ENCODE results near the gene TMSB10.

The TMSB10 gene

DNA sequence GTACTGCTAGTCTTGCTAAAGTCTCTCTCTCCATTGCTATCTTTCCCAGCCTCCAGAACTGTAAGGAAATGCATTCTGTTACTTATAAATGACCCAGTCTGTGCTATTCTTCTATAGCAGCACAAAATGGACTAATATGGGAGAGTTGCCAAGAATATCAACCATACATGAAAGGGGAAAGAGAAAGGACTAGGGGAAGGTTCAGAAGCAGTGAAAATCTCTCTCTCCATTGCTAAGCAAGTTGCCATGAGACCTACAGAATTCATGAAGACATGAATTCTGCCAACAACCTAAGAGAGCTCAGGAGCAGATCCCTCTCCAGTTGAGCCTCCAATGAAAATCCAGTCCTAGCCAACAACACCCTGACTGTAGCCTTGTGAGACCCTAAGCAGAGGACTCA is 21.0 kb upstream of the TMSB10 start:
- H3K36me3 ChIP-seq (ENCODE audit: insufficient read depth, low read length): no peaks in the 10 kb centered on the region
- peaks cover 7% of the 10 kb centered on the region; the same call in 1 of the 2 replicates for H3K4me1 ChIP-seq (ENCODE audit: insufficient read depth, low read length)
- no peak overlapping the region for H3K9ac ChIP-seq (ENCODE audit: low read depth, low read length)
- H3K9me3 ChIP-seq (ENCODE audit: control insufficient read depth, insufficient read depth, low read length): no peaks in the 10 kb centered on the region

DNA sequence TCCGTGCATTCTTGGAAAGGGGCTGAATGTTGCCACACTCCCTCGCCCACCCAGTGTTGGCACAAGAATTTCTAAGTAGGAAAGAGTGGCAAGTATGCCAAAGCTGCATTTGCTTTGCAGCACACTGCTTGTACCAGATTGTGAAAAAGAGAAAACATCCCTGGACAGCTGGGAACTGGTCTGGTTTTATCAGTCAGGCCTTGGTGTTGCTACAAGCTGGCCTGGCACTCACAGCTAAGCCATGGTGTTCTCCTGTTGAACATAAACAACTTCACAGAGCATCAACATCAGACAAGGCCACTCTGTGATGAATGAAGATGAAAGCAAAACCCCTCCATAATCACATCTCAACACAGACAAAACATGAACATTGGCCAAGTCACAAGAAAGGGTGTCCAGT is 20.3 kb upstream of the TMSB10 start:
- Histone ChIP-seq H3K36me3 (ENCODE audit: insufficient read depth, low read length) (no peaks in the 10 kb centered on the region), H3K9ac (ENCODE audit: low read depth, low read length) (no peak overlapping the region), H3K4me1 (ENCODE audit: insufficient read depth, low read length) (peaks cover 7% of the 10 kb centered on the region; the same call in 1 of the 2 replicates), H3K9me3 (ENCODE audit: control insufficient read depth, insufficient read depth, low read length) (no peaks in the 10 kb centered on the region)

DNA sequence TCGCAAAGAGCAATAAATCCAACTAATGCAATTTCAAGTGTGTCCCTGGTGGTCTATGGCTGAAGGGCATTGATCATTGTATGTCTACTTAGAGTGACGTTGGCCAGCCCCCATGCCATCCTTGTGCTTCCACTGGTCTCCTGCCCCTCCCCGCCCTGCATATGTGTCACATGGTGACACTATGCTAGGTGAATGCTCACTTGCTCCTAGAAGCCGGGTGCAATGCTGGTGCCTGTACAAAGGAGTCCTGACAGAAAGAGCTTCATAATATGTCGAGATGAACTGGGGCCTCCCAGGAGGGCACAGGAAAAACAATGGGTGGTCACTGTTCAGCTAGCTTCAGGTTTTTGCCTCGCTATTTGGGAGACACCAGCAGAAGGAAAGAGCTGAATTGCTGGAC is 18.7 kb upstream of the TMSB10 start:
- Histone ChIP-seq H3K9ac (ENCODE audit: low read depth, low read length) (no peak overlapping the region), H3K36me3 (ENCODE audit: insufficient read depth, low read length) (no peaks in the 10 kb centered on the region), H3K4me1 (ENCODE audit: insufficient read depth, low read length) (peaks cover 7% of the 10 kb centered on the region; the same call in 1 of the 2 replicates)

DNA sequence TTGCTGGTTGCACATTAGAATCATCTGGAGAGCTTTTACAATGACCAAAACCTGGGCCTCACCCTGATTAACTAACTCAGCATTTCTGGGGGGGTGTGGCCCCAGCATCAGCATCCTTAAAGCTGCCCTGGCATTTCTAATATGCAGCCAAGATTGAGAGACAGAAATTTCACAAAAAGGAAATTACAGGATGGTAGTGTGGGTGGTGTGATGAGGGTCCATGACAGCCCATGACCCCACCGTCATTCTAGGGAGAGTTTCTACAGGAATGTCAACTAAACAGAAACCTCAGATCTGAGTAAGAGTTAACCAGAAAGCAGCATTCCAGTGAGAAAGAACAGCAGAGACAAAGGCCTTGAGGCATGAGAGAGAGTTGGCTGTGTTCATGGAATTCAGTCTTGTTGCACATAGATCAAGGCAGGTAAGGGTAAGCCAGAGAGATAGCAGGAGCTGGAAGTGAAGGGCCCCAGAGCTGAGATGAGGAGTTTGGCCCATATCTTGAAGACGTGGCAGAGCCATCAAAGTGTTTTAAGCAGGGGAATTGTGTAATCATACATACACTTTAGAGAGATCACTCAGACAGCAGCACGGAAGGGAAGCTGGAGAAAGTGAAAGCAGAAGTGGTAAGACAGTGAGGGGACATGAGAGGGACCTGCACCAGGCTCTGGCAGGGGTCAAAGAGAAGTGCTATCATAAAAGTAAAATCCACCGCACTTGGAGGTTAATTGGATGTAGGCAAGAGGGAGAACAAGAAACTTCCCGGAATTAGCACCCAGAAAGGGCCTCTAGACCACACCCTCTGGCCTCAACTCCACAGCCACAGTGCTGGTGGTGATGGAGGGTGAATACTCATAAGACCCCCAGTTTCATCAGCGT is 16.8 kb upstream of the TMSB10 start:
- no peaks in the 10 kb centered on the region for H3K9me3 ChIP-seq (ENCODE audit: control insufficient read depth, insufficient read depth, low read length)
- no peaks in the 10 kb centered on the region for H3K36me3 ChIP-seq (ENCODE audit: insufficient read depth, low read length)
- H3K4me1 ChIP-seq (ENCODE audit: insufficient read depth, low read length): 0 out of 2 replicates have a peak, but pooled peaks cover 7% of the 10 kb centered on the region
- H3K9ac ChIP-seq (ENCODE audit: low read depth, low read length): no peak overlapping the region

More for the DNA sequence above, 18.7 kb upstream of the TMSB10 start:
- H3K9me3 ChIP-seq (ENCODE audit: control insufficient read depth, insufficient read depth, low read length): no peaks in the 10 kb centered on the region

DNA sequence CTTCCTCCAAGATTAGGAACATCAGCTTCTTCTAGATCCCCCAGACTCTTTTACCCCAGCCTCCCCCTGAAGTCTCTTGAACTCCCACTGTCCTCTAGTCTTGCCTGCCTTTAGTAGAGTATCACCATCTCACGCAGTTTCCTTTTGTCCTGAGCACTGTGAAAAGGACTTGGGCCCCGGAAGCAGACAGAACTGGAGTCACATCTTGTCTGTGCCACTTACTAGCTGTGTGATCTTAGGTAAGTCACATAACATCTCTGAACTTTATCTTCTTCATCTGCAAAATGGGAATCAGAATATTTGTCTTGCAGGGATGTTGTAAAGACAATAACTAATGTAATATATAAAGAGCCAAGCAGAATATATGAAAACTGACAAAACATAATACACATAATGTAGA is 16.1 kb upstream of the TMSB10 start:
- Histone ChIP-seq H3K4me1 (ENCODE audit: insufficient read depth, low read length) (peaks cover 9% of the 10 kb centered on the region; the same call in 1 of the 2 replicates), H3K36me3 (ENCODE audit: insufficient read depth, low read length) (no peaks in the 10 kb centered on the region), H3K9ac (ENCODE audit: low read depth, low read length) (no peak overlapping the region), H3K9me3 (ENCODE audit: control insufficient read depth, insufficient read depth, low read length) (no peaks in the 10 kb centered on the region)

DNA sequence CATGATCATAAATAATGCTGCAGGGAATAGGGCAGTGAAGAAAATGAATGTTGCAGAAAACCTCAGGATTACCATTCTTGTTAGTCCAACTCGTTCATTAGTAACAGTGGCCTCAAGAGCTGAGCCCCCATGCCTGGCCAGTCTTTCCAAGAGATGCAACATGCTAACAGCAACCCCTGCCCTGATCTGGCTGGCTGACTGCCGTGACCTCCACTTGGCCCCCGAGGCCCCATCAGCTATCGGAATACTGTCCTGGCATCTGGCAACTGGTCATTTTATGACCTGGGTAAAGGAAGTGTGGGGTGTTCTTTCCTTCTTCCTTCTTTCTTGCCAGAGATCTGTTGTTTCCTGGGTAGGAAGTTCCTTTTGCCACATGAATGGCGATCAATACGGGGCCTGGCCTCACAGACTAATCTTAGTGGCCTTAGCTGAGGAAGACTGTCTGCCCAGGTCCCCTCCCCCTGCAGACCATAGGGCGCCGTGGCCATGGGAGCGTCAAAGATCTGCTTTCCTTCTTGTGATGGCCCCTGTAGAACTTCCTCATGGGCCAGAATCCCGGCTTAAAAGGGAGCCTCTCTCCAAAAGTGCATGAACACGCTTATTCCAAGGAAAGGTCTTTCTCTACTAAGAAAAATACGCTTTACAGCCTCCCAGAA is 14.0 kb upstream of the TMSB10 start:
- H3K9ac ChIP-seq (ENCODE audit: low read depth, low read length): no peak overlapping the region
- no peaks in the 10 kb centered on the region for H3K36me3 ChIP-seq (ENCODE audit: insufficient read depth, low read length)
- H3K9me3 ChIP-seq (ENCODE audit: control insufficient read depth, insufficient read depth, low read length): no peaks in the 10 kb centered on the region
- peaks cover 20% of the 10 kb centered on the region for H3K4me1 ChIP-seq (ENCODE audit: insufficient read depth, low read length)

DNA sequence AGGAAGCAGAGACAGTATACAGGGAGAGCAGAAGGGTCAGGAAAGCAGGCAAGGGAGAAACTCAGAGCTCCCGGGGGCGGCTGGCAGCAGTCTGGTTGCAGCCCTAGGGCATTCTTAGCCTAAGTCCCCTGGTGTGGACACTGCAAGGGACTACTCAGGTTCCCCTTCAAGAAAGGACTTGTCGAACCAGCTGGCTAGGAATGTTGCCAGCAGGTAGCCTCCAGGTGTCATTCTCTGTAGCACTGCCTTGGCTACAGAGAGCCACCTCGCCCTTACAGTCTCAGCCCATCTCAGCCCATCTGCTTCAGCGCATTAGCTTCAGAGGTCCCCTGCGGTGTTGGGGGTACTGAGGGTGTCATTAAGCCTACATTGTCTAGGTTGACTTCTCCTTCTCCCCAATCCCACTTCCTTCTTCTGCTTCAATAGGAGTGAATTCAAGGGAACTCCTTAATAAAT is 11.3 kb upstream of the TMSB10 start:
- no peaks in the 10 kb centered on the region for H3K36me3 ChIP-seq (ENCODE audit: insufficient read depth, low read length)
- H3K9me3 ChIP-seq (ENCODE audit: control insufficient read depth, insufficient read depth, low read length): no peaks in the 10 kb centered on the region
- H3K4me1 ChIP-seq (ENCODE audit: insufficient read depth, low read length): peaks cover 18% of the 10 kb centered on the region
- H3K9ac ChIP-seq (ENCODE audit: low read depth, low read length): no peak overlapping the region

DNA sequence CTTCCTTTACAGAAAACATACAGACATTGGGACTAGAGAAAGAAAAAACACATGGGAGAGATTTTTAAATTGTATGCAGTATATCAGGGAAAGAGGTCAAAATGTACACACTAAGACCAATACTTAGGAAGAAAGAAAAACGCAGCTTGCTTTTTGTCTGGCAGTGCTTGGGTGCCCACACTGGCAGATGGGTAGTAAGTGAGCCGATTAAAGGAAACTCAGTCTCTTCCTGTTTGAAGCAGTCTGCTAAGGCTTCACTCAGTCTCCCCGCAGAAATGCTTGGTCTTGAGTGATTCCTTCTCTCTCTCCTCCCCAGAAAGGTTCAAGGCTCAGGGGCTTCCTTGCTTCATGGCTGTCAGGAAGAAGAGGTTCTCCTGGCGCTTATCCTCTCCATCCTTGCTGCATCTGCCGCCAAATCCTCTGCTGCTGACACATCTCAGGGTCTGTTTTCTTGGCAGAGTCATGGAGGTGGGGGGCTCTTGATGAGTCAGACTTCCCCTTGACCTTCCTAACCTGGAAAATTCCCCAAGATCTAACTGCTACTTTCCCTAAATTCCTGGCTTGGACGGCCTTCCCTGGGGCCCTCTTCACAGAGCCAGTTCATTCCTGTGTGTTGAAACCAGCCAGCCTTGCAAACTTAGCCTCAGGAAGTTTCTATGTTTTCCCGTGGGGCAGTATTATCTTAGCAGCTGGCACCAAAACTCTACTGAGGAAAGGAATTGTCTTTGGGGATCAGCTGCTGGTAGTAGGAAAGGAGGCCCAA is 10.5 kb upstream of the TMSB10 start:
- no peak overlapping the region for H3K9ac ChIP-seq (ENCODE audit: low read depth, low read length)
- H3K36me3 ChIP-seq (ENCODE audit: insufficient read depth, low read length): no peaks in the 10 kb centered on the region
- H3K4me1 ChIP-seq (ENCODE audit: insufficient read depth, low read length): peaks cover 18% of the 10 kb centered on the region
- H3K9me3 ChIP-seq (ENCODE audit: control insufficient read depth, insufficient read depth, low read length): no peaks in the 10 kb centered on the region

DNA sequence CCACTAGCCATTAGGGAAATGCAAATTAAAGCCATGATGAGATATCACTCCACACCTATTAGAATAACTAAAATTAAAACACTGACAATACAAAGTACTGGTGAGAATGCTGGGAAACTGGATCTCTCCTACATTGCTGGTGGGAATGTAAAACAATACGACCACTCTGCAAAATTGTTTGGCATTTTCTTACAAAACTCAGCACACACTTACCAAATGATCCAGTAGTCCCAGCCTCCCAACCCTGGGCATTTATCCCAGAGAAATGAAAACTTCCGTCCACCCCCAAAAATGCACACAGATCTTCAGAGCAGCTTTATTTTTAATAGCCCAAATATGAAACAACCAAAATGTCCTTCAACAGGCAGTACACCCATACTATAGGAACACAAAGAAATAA is 8.9 kb upstream of the TMSB10 start:
- Histone ChIP-seq H3K9ac (ENCODE audit: low read depth, low read length) (no peak overlapping the region), H3K4me1 (ENCODE audit: insufficient read depth, low read length) (peaks cover 18% of the 10 kb centered on the region), H3K36me3 (ENCODE audit: insufficient read depth, low read length) (no peaks in the 10 kb centered on the region), H3K9me3 (ENCODE audit: control insufficient read depth, insufficient read depth, low read length) (no peaks in the 10 kb centered on the region)

DNA sequence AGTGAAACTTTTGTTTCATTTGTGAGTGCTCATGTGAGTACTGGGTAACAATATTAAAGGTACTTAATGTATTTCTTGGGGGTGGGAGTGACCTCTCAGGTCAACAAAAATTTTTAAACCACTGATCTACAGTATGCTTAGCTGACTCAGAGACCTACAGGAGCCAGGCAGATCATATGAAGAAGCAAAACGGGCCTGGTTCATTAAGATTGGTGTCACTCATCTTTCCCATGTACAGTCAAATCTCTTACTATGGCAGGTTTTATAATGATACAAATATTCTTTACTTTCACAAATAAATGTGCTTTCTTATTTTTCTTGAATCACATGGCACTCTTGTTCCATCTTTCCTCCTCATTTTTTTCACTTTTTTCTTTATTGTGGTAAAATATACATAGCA is 7.7 kb upstream of the TMSB10 start:
- H3K9me3 ChIP-seq (ENCODE audit: control insufficient read depth, insufficient read depth, low read length): no peaks in the 10 kb centered on the region
- H3K4me1 ChIP-seq (ENCODE audit: insufficient read depth, low read length): peaks cover 18% of the 10 kb centered on the region
- H3K36me3 ChIP-seq (ENCODE audit: insufficient read depth, low read length): no peaks in the 10 kb centered on the region
- no peak overlapping the region for H3K9ac ChIP-seq (ENCODE audit: low read depth, low read length)

DNA sequence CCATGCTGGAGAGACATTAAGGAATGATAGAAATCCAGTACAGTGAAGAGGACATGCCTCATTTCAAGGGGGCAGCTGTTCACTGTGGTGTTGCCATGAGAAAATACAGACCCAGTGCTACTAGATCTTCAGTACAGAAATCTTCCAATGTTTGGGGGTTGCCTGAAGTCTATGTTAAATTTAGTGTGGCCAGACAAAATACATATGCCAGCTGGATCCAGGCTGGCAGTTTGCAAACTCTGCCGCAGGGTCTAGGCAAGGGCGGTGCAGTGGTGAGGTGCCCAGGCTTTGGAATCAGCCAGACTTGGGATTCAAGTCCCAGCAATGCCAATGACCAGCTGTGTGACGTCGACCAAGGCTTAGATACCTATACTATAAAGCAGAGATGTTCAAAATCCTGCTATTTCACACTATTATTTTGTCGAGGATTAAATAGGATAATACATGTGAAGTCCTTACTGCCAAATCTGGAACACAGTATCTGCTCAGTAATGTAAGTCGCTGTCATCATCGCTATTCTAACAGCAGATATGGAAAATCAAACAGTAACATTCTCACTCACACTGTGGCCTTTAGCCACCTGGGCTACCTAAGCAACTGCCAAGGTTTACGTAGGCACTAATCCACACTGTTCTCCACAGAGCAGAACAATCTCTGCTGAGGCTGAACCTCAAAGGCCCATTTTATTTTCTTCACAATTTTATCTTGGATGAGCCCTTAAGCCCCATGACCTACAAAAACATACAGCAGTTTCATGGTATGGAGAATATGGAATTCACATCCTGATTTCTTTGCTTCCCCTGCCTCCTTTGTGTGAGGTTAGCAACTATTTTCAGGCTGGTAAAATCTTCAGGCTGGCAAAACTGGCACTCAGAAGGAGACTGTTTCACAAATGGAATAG is 5.9 kb upstream of the TMSB10 start:
- Histone ChIP-seq H3K4me1 (ENCODE audit: insufficient read depth, low read length) (peaks cover 16% of the 10 kb centered on the region), H3K36me3 (ENCODE audit: insufficient read depth, low read length) (no peaks in the 10 kb centered on the region), H3K9ac (ENCODE audit: low read depth, low read length) (no peak overlapping the region)

DNA sequence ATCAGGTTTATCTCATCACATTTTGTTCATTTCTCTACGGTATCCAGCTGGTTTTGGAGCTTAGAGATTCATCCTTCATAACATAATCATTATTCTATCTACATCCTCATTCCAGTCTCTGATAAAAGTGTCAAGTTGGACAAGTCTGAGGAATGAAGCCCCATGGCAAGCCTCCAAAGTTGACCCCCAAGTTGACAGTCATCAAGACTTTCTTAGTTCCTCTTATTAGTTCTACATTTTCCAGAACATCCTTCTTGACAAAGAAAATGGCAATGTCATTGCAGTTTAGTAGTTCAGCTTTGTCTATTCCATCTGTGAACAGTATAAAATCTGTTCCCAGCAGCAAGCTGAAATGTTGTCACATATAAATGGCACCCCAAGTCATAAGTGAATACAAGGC is 4.5 kb upstream of the TMSB10 start:
- no peak overlapping the region for H3K9ac ChIP-seq (ENCODE audit: low read depth, low read length)
- peaks cover 7% of the 10 kb centered on the region for H3K4me1 ChIP-seq (ENCODE audit: insufficient read depth, low read length)
- no peaks in the 10 kb centered on the region for H3K36me3 ChIP-seq (ENCODE audit: insufficient read depth, low read length)
- no peaks in the 10 kb centered on the region for H3K9me3 ChIP-seq (ENCODE audit: control insufficient read depth, insufficient read depth, low read length)

More for the DNA sequence above, 5.9 kb upstream of the TMSB10 start:
- H3K9me3 ChIP-seq (ENCODE audit: control insufficient read depth, insufficient read depth, low read length): no peaks in the 10 kb centered on the region

DNA sequence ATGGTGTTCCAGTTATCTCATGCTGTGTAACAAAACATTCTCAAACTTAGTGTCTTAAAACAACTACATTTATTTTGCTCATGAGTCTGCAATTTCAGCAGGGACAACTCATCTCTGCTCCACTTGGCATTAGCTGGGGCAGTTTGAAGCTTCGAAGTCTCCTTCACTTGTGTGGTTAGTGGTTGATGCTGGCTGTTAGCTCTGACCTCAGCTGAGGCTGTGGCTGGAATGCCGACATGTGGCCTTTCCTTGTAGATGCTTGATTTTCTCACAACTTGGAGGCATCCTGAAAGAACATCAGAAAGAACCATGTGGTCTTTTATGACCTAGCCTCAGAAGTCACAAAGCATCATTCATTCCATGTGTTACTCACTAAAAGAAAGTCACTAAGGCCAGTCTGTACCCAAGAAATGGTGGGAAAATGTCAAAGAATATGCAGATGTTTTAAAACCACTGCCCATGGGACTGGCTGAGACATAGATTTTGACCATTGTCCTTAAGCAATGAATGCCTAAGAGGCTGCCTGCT is 3.8 kb upstream of the TMSB10 start:
- Histone ChIP-seq H3K9me3 (ENCODE audit: control insufficient read depth, insufficient read depth, low read length) (no peaks in the 10 kb centered on the region), H3K9ac (ENCODE audit: low read depth, low read length) (no peak overlapping the region), H3K36me3 (ENCODE audit: insufficient read depth, low read length) (no peaks in the 10 kb centered on the region; the same call in 1 of the 2 replicates), H3K4me1 (ENCODE audit: insufficient read depth, low read length) (peaks cover 7% of the 10 kb centered on the region)

All from ES-I3 (cell line).